Neural progenitor cell (in vitro differentiated cells): ENCODE data around the gene PALM2AKAP2.

Source experiments
- CTCF ChIP-seq: fragments of 200-600 bp; sonication (generic); IDR thresholded peaks from 2 replicates; pipeline ENCODE4 v1.5.1; 2017; ENCODE audit warnings: antibody characterized with exemption, mild to moderate bottlenecking
- EZH2phosphoT487 ChIP-seq: fragments of 200-600 bp; sonication (generic); IDR thresholded peaks from 2 replicates; pipeline ENCODE4 v1.6.1; 2017; ENCODE audit warnings: antibody characterized with exemption

GRCh38 chr9:109816490-109816889 lies 36.5 kb downstream of the PALM2AKAP2 start:
- TF ChIP-seq CTCF (no peak), EZH2phosphoT487 (no peak)
